HL-60 (cell line): Measurements from ENCODE around the gene ITGAD.

Experiments used
- DNase-seq, 2 experiments: peaks; one replicate each; pipeline ENCODE4 v3.0.0-alpha.2; 2010 to 2020; ENCODE audit warnings: low read depth in 1 of 2, low spot score in 1 of 2
- H3K27ac ChIP-seq: fragments of 250-450 bp; sonication (Bioruptor Pico); replicated peaks from 2 replicates; pipeline ENCODE4 v1.5.1; 2020; ENCODE audit warnings: mild to moderate bottlenecking, moderate library complexity
- H3K27me3 ChIP-seq: fragments of 250-450 bp; sonication (Bioruptor Pico); 2 replicates; pipeline ENCODE4 v1.5.1; 2021; ENCODE audit warnings: mild to moderate bottlenecking, moderate library complexity; ENCODE audit not compliant: insufficient read depth, poor library complexity, severe bottlenecking
- H3K4me3 ChIP-seq: replicated peaks from 2 replicates; pipeline ENCODE4 v1.5.1; 2011; ENCODE audit warnings: mild to moderate bottlenecking, control low read depth, low read length; ENCODE audit not compliant: insufficient read depth
- CTCF ChIP-seq: IDR thresholded peaks from one replicate; pipeline ENCODE4 v1.5.1; 2011; ENCODE audit warnings: low read length, control low read depth, inconsistent platforms; ENCODE audit not compliant: insufficient read depth
- GABPA ChIP-seq: IDR thresholded peaks from 2 replicates; pipeline ENCODE4 v1.6.1; 2012; ENCODE audit warnings: low read depth
- POLR2AphosphoS5 ChIP-seq: IDR thresholded peaks from 2 replicates; pipeline ENCODE4 v1.6.1; 2012; ENCODE audit warnings: low read depth
- REST ChIP-seq: IDR thresholded peaks from 2 replicates; pipeline ENCODE4 v1.6.1; 2012; ENCODE audit warnings: low read depth; ENCODE audit not compliant: insufficient replicate concordance
- SPI1 ChIP-seq: IDR thresholded peaks from 2 replicates; pipeline ENCODE4 v1.6.1; 2012; ENCODE audit warnings: low read depth, mild to moderate bottlenecking, borderline replicate concordance

ITGAD gene

GRCh38 chr16:31467151-31467773 is 74.1 kb downstream of the ITGAD start:
- H3K27ac ChIP-seq: peak overlapping the region; percentile 41
- no peak overlapping the region for H3K4me3 ChIP-seq
- DNase-seq: peak in 1 of 2 experiments; percentile 45
- TF ChIP-seq POLR2AphosphoS5 (peak; percentile 52; the same call in 1 of the 2 replicates), REST (no peak), SPI1 (no peak), GABPA (no peak), CTCF (no peak)
- H3K27me3 ChIP-seq: peaks cover 6% of the 10 kb centered on the region

GRCh38 chr16:31467858-31468257 is 74.7 kb downstream of the ITGAD start:
- peaks cover 12% of the 10 kb centered on the region for H3K27me3 ChIP-seq
- no peak for DNase-seq
- H3K27ac ChIP-seq: no peak overlapping the region
- no peak for TF ChIP-seq POLR2AphosphoS5
- TF ChIP-seq CTCF: no peak
- TF ChIP-seq REST: no peak
- TF ChIP-seq GABPA: no peak
- TF ChIP-seq SPI1: no peak
- H3K4me3 ChIP-seq: no peak overlapping the region

GRCh38 chr16:31470615-31471014 is 77.5 kb downstream of the ITGAD start:
- DNase-seq: no peak
- H3K27ac ChIP-seq: no peak overlapping the region
- H3K27me3 ChIP-seq: peaks cover 22% of the 10 kb centered on the region
- no peak overlapping the region for H3K4me3 ChIP-seq
- TF ChIP-seq CTCF (no peak), GABPA (no peak), SPI1 (no peak), REST (no peak), POLR2AphosphoS5 (no peak)
